ENCODE measurements around the gene ANLN. TPM values are rescaled to one million over a fixed set of nuclear protein-coding genes. Genes with fewer than 3 reads are reported as not detected.

ANLN gene
- polyA plus RNA-seq, 1 experiment, result 34.0 TPM

- ChIA-PET CTCF (interaction anchor here (1.6 to 2.8 kb wide), 2 partner anchors 19 to 29 kb away, joined by 6 to 15 read pairs; a partner anchor contains a TSS), POLR2A (interaction anchor here (0.6 kb wide), 1 partner anchor 1230 kb away, joined by 5 read pairs; no protein-coding TSS in a partner anchor)
- TF ChIP-seq CTCF (IDR thresholded peaks at IDR 0.05; ENCODE audit: low read depth, low read length), result no peak
- Histone ChIP-seq H3K27me3 (ENCODE audit: control insufficient read depth, insufficient read depth, low read length) (peaks cover 3% of the 10 kb centered on the region), H3K4me3 (ENCODE audit: low read depth, low read length) (no peak overlapping the region), H3K27ac (ENCODE audit: low read depth, low read length) (no peak overlapping the region), H3K9me3 (ENCODE audit: control insufficient read depth, insufficient read depth, low read length) (no peaks in the 10 kb centered on the region)
- peak; percentile 29 for DNase-seq (ENCODE audit: low read depth, low spot score)
Measured at GRCh38 chr7:36348256-36348655, 41.4 kb upstream of the ANLN start.

- no peaks in the 10 kb centered on the region for H3K9me3 ChIP-seq (ENCODE audit: control insufficient read depth, insufficient read depth, low read length)
- no peak for TF ChIP-seq CTCF (IDR thresholded peaks at IDR 0.05; ENCODE audit: low read depth, low read length)
- H3K27me3 ChIP-seq (ENCODE audit: control insufficient read depth, insufficient read depth, low read length), result peaks cover 3% of the 10 kb centered on the region
- no peak overlapping the region for H3K4me3 ChIP-seq (ENCODE audit: low read depth, low read length)
- CTCF ChIA-PET, result interaction anchor here (0.6 to 2.8 kb wide), 3 partner anchors 18 to 363 kb away, joined by 6 to 15 read pairs (median 6); a partner anchor contains a TSS
- DNase-seq (ENCODE audit: low read depth, low spot score), result no peak
- POLR2A ChIA-PET, result no interaction called here
- no peak overlapping the region for H3K27ac ChIP-seq (ENCODE audit: low read depth, low read length)
Measured at GRCh38 chr7:36348771-36349170, 40.9 kb upstream of the ANLN start.

- Histone ChIP-seq H3K27ac (ENCODE audit: low read depth, low read length) (no peak overlapping the region), H3K9me3 (ENCODE audit: control insufficient read depth, insufficient read depth, low read length) (no peaks in the 10 kb centered on the region), H3K4me3 (ENCODE audit: low read depth, low read length) (no peak overlapping the region), H3K27me3 (ENCODE audit: control insufficient read depth, insufficient read depth, low read length) (peaks cover 7% of the 10 kb centered on the region)
- no peak for TF ChIP-seq CTCF (IDR thresholded peaks at IDR 0.05; ENCODE audit: low read depth, low read length)
- ChIA-PET CTCF (interaction anchor here (0.5 kb wide), 1 partner anchor 68 kb away, joined by 5 read pairs; no protein-coding TSS in a partner anchor), POLR2A (no interaction called here)
- no peak for DNase-seq (ENCODE audit: low read depth, low spot score)
Measured at GRCh38 chr7:36349626-36350025, 40.0 kb upstream of the ANLN start.

GRCh38 chr7:36355490-36355889 lies 34.2 kb upstream of the ANLN start:
- CTCF ChIA-PET, result interaction anchor here (7.7 kb wide), 1 partner anchor 12 kb away, joined by 59 read pairs; a partner anchor contains a TSS
- no peak for TF ChIP-seq CTCF (IDR thresholded peaks at IDR 0.05; ENCODE audit: low read depth, low read length)
- H3K27ac ChIP-seq (ENCODE audit: low read depth, low read length), result no peak overlapping the region
- POLR2A ChIA-PET, result no interaction called here
- no peaks in the 10 kb centered on the region for H3K9me3 ChIP-seq (ENCODE audit: control insufficient read depth, insufficient read depth, low read length)
- no peak overlapping the region for H3K4me3 ChIP-seq (ENCODE audit: low read depth, low read length)
- DNase-seq (ENCODE audit: low read depth, low spot score), result no peak
- peaks cover 27% of the 10 kb centered on the region for H3K27me3 ChIP-seq (ENCODE audit: control insufficient read depth, insufficient read depth, low read length)

GRCh38 chr7:36357054-36357453 lies 32.6 kb upstream of the ANLN start:
- H3K27me3 ChIP-seq (ENCODE audit: control insufficient read depth, insufficient read depth, low read length), result peaks cover 35% of the 10 kb centered on the region
- POLR2A ChIA-PET, result no interaction called here
- DNase-seq (ENCODE audit: low read depth, low spot score), result no peak
- H3K9me3 ChIP-seq (ENCODE audit: control insufficient read depth, insufficient read depth, low read length), result no peaks in the 10 kb centered on the region
- H3K4me3 ChIP-seq (ENCODE audit: low read depth, low read length), result no peak overlapping the region
- CTCF ChIA-PET, result interaction anchor here (1.6 to 7.7 kb wide), 2 partner anchors 10 to 38 kb away, joined by 7 to 59 read pairs; a partner anchor contains a TSS
- H3K27ac ChIP-seq (ENCODE audit: low read depth, low read length), result no peak overlapping the region
- no peak for TF ChIP-seq CTCF (IDR thresholded peaks at IDR 0.05; ENCODE audit: low read depth, low read length)
